Fibroblast of mammary gland (primary cell): Measurements from ENCODE around the gene FOXK1.

Source experiments
- DNase-seq: peaks from one replicate; pipeline ENCODE4 v3.0.0-alpha.2; 2010; ENCODE audit warnings: low read depth
- H3K4me3 ChIP-seq: 2 replicates; pipeline ENCODE4 v1.5.1; 2011; ENCODE audit warnings: low read depth, mild to moderate bottlenecking, low read length, moderate library complexity; ENCODE audit not compliant: control insufficient read depth
- TF ChIP-seq, protein P1 (sequence below): conservative IDR thresholded peaks from 2 replicates; pipeline ENCODE4 v1.5.1; 2011; ENCODE audit warnings: low read depth, low read length, inconsistent platforms; ENCODE audit not compliant: control insufficient read depth, insufficient read depth

Gene FOXK1

DNA sequence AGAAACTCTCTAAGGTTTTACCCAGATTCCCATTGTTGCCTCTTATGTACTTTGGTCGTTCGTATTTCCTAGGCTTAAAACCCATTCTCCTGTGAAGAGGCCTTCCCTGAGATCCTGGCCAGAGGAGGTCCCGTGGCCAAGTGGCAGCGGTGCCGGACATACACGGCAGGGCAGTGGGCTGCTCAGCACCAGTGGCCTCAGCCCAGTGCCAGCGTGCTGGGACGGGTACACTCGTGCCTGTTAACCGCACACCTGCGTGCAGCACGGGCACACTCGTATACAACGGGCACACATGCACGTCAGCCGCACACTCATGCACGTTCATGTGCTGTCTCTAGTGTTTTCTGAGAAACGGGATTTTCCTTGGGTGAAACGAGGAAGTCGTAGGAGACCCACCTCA, 40.2 kb downstream of the FOXK1 start:
- no peak overlapping the region for H3K4me3 ChIP-seq
- no peak for DNase-seq
- TF ChIP-seq, protein P1, sequence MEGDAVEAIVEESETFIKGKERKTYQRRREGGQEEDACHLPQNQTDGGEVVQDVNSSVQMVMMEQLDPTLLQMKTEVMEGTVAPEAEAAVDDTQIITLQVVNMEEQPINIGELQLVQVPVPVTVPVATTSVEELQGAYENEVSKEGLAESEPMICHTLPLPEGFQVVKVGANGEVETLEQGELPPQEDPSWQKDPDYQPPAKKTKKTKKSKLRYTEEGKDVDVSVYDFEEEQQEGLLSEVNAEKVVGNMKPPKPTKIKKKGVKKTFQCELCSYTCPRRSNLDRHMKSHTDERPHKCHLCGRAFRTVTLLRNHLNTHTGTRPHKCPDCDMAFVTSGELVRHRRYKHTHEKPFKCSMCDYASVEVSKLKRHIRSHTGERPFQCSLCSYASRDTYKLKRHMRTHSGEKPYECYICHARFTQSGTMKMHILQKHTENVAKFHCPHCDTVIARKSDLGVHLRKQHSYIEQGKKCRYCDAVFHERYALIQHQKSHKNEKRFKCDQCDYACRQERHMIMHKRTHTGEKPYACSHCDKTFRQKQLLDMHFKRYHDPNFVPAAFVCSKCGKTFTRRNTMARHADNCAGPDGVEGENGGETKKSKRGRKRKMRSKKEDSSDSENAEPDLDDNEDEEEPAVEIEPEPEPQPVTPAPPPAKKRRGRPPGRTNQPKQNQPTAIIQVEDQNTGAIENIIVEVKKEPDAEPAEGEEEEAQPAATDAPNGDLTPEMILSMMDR, result no peak

DNA sequence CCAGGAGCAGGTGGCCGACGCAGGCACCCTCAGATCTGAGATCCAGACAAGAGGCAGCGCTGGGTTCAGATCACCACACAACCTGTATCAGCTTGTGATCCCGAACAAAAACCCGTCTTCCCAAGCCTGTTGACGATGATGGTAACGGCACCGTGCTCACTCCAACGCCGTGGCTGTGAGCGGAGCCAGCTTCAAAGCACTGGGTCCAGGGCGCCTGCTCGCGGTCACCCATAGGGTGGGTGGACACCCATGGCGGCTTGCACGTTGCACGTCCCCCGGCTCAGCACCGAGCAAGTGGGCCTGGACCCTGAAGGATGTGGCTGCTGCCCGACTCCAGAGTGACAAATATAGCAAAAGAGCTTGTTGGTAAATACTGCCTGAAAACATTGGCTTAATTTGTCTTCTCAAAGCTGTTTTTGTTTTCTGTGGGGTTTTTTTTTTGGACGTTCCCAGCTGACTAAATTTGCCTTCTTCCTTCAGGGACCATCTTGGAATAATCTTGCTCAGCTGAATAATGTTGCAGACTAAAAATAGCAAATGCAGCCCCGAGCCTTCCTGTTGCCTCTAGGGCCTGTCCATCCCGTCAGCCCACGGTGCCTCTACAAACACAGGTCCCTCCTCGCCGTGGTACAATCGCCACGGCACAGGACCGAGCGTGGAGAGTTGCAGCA, 41.0 kb downstream of the FOXK1 start:
- no peak overlapping the region for H3K4me3 ChIP-seq
- no peak for DNase-seq
- TF ChIP-seq, protein P1, result no peak

DNA sequence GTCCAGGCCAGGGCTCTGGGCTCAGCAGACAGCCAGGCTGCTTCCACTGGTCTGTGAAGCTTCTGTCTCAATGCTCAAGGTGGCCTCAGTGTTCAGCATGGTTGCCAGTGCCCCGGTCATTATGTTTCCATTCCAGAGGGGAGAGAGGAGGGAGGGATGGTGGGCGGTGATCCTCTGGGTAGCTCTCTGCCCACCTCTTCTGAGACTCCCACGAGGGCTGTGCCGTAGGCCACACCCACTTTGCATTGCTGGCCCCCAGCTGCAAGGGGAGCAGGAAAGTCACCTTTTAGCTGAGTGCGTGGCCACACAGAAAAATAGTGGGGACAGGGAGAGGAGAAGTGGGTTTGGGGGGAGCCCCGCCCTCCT, 42.5 kb downstream of the FOXK1 start:
- TF ChIP-seq, protein P1, result no peak
- peak overlapping the region; percentile 49 for H3K4me3 ChIP-seq
- DNase-seq, result peak; percentile 59

DNA sequence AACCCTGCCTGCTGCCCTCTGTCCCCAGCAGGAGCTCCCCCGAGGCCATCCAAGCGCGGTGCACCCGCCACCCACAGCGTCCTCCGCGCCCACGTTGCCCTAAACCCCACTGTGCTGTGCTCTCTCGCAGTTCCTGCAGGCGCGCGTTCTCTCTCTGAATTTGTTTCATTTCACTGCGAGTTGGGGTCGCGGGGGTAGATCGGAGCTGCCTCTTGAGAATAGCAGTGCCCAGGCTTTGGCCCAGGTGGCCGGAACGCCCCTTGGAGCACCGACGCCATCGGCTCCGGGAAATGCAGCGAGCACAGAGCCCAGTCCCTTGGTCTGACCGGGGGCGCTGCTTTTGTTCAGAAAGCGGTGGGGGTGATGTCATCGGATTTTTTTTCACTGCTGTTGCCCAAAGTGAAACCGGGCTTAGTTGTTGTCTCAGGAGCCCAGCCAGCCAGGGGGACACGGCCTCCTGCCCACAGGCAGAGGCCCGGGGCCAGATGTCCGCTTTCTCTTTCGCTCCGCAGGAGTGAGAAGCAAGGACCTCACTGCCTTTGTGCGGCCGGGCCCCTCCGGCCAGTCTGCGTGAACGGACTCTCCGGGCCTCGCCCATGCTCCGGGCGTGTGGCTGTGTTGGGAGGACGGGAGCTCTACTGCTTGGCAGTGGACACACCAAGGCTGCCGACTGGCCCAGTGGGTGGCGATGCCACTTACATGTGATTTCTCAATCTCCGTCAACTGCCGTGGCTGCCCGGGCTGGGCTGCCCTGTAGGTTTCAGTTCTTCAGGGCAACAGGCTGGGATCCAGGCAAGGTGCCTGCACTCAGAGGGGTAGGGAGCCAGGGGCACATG, 43.1 kb downstream of the FOXK1 start:
- TF ChIP-seq, protein P1, result no peak
- peak; percentile 93 for DNase-seq
- H3K4me3 ChIP-seq, result peak overlapping the region; percentile 49

DNA sequence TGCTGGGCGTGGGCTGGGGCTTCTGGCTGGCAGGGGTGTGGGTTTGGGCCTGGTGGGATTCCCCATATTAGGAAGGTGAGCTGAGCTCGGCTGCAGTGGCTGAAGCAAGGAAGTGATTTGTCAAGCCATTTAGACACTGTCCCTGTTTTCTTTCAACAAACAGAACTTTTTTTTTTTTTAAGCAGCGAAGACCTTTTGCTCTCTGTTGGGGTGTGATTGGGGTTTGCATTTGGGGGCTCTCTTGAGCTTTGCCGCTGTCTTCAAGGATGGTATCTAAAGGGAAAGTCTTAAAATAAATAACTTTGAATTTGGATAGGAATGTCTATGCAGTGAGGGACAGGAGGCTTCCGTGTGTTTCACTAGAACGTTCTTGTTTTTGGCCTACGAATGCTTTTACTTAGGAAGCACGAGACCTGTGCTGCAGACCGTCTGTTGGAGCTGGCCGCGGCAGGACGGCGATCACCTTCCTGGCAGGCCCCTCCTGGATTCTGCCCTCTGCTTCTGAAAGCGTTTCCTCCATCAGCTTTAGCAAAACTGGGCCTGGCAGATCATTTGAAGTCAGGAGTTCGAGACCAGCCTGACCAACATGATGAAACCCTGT, 43.9 kb downstream of the FOXK1 start:
- TF ChIP-seq, protein P1, result no peak
- peak overlapping the region; percentile 49 for H3K4me3 ChIP-seq
- DNase-seq, result no peak

DNA sequence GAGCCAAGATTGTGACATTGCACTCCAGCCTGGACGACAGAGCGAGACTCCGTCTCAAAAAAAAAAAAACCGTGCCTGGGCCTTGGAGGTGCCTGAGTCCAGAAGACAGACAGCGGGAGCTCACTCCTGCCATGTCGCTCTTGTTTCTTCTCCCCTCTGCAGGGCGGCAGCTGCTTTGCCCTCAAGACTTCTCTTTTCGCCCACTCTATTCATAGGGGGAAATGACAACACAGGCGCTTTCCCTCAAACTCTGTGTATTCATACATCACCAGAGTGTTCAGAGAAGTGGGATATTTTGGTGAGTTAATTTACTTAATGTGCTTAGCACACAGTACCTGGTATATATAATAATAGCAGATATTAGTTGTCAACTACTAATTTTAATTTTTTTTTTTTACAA, 44.5 kb downstream of the FOXK1 start:
- H3K4me3 ChIP-seq, result no peak overlapping the region
- no peak for DNase-seq
- TF ChIP-seq, protein P1, result no peak
